Daoy (cell line): ENCODE measurements around the gene PBX3. TPM values are rescaled to one million over a fixed set of nuclear protein-coding genes. Genes with fewer than 3 reads are reported as not detected.

Experiments used
- DNase-seq: peaks from one replicate; pipeline ENCODE4 v3.0.0-alpha.2; 2015; ENCODE audit warnings: low read depth
- total RNA-seq: library from RNA; depleted of rRNA; stranded (reverse); fragments of >200 nt; shearing (Covaris generic); gene quantifications from 2 replicates; pipeline ENCODE4 v1.2.3, GENCODE V29; 2014

Gene PBX3
- total RNA-seq, 1 experiment from 2014 or later: 30.6 TPM

DNA sequence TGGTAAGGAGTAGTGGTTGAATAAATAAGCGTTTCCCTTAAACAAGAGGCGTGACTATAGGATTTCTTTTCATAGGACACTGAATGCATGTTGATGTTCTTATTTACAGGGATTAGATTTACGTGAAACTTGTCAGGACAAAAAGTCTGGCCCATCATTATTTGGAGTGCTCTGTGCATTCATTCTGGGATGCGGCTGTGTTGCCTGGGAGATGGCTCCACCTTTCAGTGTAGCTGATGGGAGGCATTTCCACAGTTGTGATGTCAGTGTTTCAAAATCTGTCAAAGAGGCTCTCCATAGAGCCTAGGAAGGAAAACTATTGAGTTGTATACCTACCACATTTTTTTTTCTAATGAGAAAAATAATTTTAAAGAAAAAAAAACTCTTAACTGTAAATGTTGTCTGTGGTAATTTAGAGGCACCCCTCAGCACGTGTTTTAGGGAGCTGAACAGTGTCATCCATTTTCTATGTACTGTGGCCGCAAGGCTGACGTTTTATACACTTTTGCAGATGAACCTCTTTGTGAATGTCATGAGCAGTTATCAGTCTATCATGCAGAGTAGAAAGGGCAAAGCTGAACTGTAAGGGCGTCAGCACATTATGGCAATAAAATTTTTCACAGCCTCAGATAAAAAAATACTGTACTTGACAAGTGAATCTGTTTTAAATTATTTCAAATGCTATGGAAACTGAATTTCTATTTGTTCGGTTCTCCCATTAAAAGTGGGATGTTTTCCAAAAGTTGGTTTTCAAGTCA lies 202.7 kb downstream of the PBX3 start:
- no peak for DNase-seq

DNA sequence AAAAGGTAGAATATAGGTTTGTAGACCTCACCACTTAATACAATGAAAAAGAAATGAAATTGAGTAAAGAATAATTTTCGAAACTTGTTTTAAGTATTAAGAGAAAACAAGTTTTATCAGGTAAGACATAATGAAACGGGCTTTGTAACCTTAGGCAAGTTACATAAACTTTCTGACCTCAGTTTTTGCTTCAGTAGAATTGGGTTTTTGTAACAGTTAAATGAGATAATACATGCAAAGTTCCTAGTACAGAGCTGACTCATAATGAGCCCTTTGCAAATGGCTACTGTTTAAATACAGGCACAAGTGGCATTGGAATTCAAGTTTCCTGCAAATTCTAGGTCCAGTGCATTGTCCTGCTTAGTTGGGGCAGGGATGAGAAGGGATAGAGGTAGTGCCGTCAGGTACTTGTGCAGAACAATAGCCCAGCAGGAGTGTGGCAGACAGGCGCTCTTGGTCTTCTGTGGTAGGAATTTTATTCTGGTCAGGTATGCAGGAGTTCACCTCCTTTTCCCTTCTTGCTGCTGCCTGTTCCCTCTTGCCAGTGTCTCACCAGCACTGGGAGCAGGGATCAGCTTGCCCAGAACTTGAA lies 203.8 kb downstream of the PBX3 start:
- DNase-seq: no peak

DNA sequence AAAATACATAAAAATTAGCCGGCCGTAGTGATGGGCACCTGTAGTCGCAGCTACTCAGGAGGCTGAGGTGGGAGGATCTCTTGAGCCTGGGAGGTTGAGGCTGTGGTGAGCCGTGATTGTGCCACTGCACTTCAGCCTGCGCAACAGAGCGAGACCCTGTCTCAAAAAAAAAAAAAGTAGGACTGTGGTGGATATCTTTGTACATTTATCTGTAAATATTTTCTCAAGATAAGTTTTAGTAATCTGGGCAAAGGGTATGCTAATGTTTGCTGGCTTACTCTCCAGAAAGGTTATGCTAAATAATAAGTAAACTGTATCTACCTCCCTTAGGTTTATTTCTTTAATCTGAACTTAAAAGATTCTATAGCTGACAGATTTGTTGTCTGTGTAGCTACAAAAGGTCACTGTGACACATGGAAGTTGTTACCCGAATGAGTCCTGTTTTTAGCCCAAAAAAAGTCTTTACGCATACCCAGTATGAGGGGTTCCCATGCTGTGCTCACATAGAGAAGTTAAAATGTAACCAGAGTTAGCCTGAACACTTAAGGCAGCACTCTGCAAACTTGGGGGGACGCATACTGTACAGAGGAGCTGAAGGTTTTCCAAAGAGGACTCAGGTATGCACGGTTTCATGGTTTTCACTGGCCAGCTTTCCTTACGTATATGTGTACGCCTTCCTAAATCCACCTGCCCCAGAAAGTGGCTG lies 206.3 kb downstream of the PBX3 start:
- DNase-seq: no peak

DNA sequence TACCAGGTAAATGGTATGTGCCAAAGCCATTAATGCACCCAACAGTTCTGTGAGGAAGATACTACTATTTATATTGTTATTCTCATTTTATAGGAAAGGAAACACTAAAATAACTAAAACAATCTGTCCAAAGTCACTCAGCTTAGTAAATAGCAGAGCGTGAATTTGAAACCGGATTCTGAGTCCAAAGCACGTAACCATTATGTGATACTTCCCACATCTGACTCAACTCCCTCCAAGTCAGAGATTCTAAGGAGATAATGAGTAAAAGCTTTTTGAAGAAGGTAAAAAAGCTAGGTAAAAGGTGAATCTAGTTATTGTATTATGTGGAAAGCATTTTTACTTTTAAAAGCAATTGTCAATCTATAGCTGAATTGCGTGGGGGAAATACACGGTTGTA lies 208.9 kb downstream of the PBX3 start:
- DNase-seq: no peak

DNA sequence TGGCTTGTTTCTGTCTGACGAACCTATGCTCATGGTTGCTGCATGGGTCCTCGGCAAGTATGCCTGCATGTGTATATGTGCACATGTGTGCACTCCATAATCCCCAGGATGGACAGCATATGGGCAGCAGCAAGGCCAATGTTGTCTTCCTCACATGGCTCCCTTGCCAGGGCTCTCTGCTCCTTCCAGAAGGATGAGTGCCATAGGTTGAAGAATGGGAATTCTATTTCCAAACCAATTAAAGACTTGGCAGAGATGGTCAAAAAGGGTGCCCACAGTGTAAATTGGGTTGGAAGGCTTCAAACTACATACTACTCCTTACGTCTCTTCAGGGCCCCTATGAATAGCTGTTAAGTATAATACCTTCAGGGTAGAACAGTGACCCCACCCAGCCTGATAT lies 212.1 kb downstream of the PBX3 start:
- no peak for DNase-seq

DNA sequence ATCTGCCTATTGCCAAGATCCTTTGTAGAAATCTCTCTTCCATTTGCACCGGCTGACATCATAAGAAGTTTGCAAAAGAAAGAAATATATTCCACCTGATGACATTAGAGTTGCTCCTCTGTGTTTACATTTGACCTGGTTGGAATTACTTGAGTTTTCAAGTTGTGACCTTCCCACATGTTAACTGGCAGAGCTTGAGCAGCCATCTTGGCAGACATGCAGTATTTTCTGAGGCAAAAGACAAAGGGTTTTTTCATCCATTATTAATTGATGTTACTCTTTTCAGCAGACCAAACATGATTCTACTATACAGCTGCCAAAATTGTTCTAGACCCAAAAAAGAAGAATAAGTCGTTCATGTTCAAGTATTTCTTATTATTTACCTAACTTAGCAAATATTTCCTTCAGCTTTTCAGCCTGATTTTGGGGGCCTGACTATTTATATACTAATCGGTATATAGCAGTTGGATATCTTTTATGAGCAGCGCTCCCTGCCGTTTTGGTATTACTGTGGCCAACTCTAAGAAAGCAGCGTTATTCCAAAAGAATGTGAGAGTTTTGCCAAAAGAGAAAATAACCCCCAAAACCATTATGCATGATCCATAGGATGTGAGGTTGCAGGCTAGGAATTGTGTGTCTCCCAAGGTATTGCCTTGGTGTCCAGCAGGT lies 212.9 kb downstream of the PBX3 start:
- no peak for DNase-seq

DNA sequence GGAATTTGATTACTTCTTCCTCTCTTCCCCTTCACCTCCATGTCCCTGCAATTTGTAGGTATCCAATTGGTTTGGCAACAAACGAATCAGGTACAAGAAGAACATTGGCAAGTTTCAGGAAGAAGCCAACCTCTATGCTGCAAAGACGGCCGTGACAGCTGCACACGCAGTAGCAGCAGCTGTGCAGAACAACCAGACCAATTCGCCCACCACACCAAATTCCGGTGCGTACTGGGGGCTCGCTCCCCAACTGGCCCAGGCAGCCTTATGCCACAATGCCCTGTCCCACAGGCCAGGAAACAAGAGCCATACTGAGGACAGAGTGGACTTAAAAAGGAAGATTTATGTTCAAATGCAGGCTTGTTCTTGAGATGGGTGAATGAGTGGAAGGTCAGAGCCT lies 213.5 kb downstream of the PBX3 start:
- no peak for DNase-seq

DNA sequence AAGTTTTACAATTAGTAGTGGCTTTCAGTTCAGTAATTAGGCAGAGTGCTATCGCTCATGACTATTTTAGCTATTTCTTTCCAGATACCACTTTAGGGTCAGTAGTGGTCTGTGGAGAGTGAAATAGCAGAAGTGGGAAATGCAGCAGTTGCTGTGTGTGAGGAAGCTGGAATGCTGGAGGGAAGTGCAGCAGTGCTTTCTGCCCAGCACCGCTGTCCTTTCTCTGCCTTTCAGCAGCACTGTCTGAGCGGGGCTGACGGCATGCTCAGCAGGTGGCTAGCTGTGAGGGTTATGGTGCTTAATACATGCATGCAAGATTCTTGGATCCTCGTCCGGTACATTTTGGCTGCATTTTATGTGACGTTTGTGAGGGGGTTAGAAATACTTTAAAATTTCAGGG lies 213.9 kb downstream of the PBX3 start:
- no peak for DNase-seq

DNA sequence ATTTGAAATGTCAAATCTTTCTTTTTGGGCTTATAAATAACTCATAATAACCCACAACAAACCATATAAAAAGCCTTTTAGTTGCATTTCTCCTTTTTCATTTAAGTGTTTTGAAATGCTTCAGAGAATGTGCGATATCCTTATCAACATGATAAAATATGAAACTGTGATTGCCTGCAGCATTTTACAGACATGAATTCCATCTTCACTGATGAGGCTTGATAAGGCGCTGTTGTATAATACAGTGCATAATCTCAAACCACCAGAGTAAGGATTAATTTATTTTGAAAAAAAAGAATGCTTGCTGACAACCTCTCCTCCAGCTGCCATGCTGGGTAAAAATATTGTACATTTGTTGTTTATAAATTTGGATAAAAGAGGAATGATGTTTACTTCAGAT lies 216.8 kb downstream of the PBX3 start:
- DNase-seq: no peak

DNA sequence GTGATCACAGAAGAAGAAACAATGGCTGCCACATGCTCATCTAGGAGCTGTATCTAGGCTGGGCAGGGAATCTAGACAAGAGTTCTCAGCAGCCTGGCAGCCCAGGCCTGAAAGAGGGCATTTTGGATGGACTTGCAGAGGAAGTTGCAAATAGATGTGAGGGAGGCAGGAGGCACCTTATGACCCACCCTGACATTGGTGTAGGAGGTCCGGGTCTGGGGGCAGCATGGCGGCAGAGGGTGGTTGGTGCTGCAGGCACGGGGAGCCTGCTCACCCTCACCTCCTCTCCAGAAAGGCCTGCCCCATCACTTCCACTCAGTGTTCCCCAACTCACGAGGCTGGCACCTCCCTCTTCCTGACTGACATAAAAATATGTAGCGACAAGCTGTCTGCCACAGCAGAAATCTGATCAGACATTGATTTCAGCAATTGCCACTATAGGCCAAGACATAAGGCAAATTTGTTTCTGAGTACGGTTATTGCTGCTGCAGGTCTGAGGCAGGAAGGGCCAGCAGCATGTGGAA lies 217.6 kb downstream of the PBX3 start:
- no peak for DNase-seq

DNA sequence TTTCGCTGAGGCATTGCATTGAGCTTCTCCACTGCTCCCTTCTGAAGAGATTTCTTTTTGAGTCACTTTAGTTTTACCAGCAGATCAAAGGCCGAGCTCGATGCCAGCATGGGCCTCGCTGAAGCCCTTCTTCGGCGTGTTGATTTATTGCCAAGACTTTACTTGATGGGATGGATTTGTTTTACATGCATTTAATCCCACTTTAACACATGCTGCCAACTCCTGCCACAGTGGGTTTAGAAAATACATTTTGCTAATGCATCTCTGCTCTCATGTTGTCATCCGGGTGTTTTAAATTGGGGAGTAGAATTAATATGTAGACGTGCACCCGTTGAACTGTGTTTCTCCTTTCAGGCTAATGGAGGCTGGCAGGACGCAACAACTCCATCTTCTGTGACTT lies 218.3 kb downstream of the PBX3 start:
- no peak for DNase-seq

DNA sequence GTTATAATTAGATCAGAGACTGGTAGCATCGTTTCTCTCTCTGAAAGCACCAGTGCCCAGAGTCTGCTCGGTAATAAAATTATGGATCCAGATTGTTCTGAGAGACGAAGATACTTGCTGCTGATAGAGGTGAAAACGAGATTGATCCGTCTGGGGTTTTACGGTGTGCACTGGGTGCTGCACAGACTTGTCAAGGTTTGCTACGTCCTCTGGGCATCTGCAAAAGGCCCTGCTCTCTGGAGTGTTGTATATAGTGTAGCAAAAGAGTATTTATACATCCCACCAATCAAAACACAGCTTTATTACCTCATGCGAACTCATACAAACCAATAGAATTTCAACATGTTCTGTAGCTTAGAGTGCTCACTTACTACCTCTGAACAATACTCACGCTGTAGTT lies 219.3 kb downstream of the PBX3 start:
- DNase-seq: no peak

DNA sequence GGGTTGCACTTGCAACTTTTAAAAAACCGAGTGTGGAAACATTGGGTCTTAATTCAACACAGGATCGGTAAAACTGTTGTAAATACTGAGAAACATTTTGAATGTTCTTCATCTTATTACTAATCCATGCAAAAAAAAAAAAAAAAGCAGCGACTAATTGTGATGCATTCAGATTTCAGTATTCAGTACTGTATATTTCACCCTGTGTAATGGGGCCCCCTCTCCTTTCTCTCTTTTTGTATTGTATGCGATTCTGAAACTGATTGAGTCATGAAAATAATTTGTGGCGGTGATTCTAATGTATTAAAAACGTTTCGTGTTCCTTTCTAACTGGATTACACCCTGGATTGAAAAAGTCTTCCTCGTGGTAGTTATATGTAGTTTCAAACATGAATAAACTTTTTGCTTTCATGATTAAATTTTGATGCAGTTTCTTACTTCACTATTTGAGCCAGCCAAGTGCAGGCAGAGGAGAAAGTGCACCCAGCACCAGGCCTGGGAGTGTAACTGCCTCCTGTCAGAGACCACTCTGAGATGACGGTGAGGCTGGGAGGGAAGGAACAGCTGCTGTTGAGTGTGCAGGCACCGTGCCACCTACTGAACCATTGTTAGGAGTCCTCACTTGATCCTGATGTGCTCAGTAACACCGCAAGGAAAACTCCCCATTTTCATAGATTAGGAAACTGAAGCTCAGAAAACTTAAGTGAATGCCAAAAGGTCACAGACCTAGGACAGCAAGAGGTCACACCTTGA lies 220.0 kb downstream of the PBX3 start:
- no peak for DNase-seq

DNA sequence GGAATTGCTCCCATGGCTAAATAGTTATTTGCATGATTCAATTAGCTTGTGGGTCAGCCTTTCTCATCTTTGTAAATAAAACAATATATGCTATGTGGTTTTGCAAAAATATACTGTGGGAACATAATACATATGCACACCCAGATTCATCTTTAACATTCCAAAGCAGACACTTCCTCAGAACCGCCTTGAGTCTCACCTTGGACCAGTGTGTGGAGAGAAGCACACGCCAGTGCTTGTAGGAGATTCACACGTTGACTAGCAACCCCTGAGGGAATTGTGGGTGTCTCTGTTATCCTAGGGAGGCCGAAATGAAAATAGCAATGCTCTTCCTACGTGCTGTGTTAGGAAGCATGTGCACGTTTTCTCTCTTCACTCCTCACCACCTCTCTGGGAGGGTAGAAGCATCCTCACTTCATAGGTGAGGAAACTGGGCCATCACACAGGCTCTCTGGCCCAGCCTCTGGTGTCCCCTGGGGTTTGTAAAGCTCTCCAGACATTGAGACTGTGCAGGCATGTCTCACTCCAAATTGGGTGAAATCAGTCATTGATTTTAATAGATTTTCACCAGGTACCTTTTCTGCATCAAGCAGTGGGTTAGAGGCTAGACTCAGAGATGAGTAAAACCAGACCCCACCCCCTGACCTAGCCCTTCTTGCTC lies 221.7 kb downstream of the PBX3 start:
- no peak for DNase-seq

DNA sequence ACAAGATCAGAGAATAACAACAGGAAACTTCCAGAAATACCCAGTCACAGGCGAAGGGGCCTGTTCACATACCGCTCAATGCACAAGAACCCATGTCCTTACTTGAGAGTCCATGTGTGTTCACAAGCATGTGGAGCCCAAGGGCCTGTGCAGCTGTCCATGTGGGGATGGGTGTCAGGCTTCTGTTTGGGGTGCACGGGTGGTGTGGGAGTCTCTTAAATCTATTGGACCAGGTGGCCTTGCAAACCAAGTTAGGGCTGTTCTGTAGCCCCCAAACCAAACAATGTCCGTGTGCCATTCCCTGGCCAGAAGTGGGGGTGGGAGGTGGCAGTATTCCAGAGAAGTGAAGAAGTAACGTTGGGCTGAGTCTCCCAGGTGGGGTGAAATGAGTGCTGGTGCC lies 222.3 kb downstream of the PBX3 start:
- DNase-seq: no peak

DNA sequence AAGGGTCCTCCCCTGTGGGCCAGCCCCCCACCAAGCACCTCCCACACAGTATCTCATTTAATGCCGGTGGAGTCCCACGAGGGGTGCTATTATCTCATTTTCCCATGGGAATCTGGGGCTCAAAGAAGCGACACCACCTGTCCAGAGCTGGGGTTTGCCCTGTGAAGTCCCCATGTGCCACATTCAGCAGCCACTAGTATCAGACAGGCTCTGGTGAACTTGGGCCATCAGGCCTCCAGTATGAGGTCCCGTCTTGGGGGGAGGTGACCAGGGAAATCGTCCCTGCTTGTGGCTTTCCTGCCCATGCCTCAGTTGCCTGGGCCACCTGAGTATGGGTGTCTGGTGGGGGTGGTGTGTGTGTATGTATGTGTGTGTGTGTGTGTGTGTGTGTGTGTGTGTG lies 222.7 kb downstream of the PBX3 start:
- DNase-seq: no peak

DNA sequence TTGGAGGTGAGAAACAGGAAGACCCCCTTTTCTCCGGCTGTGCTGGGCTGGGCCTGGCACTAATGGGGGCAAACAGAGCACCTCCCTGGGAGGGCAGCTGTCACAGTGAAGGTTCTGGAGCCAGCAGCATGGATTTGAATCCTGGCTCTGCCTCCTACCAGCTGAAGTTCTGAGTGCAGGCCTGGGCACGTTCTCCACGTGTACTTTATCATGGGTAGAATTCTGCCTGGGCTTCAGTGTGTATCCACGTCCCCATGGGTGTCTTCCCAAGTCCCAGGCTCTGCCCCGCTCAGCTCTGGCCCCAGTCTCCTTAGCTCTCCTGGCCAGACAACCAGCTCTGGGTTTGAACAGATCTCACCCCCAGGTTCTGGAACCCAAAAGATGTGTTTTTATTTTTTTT lies 223.2 kb downstream of the PBX3 start:
- no peak for DNase-seq

DNA sequence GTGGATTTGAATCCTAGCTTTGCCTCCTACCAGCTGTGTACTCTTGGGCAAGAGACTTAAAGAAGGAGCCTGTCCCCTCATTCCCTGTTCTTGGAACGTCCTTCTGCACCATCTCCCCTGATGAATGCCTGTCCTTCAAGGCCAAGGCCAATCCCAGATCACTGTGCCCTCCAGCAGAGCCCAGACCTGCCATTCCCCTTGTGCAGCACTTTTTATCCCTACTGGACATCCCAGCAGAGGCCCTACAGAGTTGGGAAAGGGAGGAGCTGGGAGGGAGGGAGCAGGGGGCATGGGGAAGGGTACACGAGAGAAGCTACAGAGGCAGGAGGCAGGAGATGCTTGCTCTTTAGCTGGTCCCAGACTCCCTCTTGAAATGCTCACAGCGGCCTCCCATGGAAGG lies 223.9 kb downstream of the PBX3 start:
- DNase-seq: no peak

DNA sequence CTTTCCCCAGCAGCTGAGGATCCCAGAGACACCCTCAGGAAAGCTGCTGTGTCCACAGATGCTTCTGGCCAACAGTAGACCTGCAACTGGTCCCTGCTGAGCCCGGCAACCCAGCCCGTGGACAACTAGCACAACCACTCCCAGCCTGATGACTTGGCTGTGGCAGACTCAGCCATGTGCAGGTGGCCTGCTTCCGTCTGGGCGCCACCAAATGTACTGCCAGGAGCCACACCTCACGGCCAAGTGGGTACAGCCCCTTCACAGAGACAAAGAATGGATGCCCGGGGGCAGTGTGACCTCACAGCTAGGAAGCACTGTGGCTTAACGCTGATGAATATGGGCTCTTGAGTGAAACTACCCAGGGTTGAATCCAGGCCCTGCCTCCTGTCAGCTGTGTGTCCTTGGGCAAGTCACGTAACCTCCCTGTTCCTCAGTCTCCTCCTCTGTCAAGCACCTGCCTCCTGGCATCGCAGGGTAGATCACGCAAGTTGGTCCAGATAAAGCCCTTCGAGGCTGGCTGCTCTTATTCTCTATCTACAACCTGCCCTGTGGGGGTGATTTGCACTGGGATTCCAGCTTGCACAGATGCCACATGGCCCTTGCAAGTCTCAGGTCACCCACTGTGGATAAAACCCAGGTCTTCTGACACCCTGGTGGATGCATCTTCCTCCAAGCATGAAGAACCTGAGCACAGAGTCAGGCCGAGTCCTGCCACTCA lies 225.0 kb downstream of the PBX3 start:
- DNase-seq: peak; percentile 19

DNA sequence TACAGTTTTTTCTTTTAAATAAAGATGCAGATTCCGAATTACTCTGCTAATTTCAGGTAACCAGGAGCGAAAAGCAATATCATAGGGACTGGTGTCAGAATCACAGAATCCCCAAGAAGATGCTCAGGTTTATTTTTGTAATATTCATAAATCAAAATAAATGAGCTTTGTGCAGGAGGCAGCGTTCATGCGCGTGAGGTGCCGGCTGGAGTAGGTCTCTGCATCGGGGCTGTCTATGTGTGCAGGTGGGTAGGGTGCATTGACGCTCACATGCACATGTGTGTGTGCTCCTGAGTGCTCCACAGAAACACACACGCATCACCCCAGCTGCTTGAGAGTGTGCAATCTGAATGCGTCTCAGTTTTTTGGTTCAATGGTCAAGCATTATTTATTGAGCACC lies 226.4 kb downstream of the PBX3 start:
- no peak for DNase-seq

DNA sequence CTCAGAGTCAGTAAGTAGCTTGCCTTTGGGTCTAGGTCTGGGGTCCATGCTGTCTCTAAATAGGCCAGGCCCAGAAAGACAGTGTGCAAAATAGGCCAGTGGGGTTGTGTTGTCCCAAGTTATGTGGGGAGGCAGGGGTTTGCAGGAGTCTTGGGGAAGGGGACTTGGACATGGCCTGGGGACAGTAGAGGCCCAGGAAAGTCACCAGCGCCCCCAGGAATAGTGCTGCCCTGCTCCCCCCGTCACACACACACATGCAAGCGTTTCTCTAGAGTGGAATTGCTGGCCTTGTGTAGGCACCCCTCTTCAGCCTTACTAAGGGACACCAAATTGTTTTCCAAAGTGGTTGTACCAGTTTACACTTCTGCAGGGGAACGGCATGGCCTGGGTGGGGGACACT lies 227.5 kb downstream of the PBX3 start:
- no peak for DNase-seq
